Stimulated activated CD4-positive, alpha-beta T cell treated with anti-CD3 and anti-CD28 coated beads, Interleukin-1b, Interleukin-23, amount 100 ng/mL, for 24 hours (primary cell): ENCODE data around the gene PLK2.

ENCODE experiments used
- DNase-seq, 4 experiments: peaks; one replicate each; pipeline ENCODE4 v3.0.0-alpha.2; 2020; ENCODE audit warnings: low read depth in 4 of 4, low spot score in 1 of 4

PLK2 gene

GRCh38 chr5:58460002-58460731 is at the start of gene PLK2:
Gene PLK2, minus strand, starts transcription at chr5:58460086. Its CDS starts 127 bp downstream, at chr5:58459959.
- peak; percentile 72 to 83 (median 78) for DNase-seq

- no peak for DNase-seq
Measured at GRCh38 chr5:58507715-58508114, 47.8 kb upstream of the PLK2 start.

GRCh38 chr5:58505971-58506640 is 46.2 kb upstream of the PLK2 start:
- no peak for DNase-seq

DNA sequence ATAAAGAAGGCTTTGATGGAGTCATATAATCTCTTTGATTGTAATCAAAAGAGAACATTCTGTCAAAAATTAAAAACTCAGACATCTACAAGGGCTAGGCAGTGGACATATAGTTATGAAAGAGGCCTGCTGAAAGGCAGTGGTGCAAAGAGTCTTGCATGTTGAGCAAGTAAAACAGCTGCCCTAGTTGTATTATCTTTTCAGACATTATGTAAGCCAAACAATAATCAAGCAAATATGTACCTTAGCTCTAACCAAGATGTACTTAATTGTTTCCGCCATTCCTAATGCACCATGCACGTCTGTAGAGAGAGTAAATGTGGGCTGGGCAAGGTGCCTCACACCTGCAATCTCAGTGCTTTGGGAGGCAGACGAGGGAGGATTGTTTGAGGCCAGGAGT is 45.6 kb upstream of the PLK2 start:
- no peak for DNase-seq

DNA sequence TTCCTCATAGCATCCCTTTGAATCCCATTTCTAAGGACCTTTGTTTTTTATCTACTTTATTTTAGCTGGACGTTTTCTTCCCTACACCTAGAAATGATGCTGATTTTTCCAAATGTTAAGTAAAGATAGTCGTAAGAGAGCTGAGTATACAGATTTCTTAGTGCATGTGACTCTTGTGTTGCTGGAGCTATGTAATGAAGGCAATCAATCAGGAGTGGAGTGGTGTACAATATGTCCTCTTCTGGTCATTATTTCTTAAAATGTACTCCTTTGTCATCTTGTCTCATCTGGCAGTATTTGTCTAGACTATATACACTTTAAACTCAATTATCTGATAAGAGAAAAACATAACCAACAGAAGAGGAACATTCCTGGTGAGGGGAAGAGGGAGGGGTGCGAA is 44.9 kb upstream of the PLK2 start:
- DNase-seq: no peak

GRCh38 chr5:58503390-58504046 is 43.6 kb upstream of the PLK2 start:
- DNase-seq: no peak

DNA sequence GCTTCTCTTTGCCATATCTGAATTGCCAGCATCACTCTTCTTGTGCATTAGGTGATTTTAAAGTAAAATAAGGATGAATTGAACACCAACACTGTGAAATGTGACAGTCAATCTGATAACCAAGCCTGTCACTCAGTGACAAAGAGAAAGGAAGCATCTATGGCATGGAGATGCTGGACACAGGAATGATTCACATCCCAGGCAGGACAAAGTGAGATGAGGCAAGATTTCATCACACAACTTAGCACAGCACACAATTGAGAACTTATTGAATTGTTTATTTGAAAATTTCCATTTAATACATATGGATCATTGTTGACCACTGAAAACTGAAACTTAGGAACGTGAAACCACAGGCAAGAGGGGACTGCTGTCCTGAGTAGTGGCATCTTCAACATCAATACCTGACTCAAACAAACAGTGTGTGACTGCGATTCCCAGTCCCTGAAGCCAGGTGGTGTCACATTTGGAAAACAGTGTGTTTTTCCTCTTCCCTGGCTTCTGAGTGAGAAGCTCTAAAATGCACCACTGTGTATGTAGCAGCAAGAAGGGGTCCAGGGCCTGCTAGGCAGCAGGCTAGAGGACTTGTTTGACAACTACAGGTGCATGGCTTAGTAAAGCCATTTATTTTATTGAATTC is 42.0 kb upstream of the PLK2 start:
- DNase-seq: no peak

DNA sequence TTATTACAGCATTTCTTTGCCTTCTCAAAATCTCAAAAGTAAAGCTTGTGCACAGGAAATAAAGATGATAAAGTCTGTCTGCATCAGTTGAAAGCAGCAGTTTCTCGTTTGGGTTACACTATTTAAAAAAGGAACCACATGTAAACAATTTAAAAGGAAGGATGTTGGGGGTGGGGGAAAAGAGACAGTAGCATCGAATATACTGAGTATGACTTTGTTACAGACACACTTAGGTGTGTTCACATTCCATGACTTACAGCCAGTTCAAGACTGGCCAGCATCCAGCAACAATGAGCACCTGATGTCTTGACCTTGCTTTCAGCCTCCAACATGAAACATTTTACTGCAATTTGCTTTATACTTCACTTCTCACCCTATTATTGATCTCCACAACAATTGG is 40.1 kb upstream of the PLK2 start:
- no peak for DNase-seq

- no peak for DNase-seq
Measured at GRCh38 chr5:58499231-58499630, 39.3 kb upstream of the PLK2 start.

DNA sequence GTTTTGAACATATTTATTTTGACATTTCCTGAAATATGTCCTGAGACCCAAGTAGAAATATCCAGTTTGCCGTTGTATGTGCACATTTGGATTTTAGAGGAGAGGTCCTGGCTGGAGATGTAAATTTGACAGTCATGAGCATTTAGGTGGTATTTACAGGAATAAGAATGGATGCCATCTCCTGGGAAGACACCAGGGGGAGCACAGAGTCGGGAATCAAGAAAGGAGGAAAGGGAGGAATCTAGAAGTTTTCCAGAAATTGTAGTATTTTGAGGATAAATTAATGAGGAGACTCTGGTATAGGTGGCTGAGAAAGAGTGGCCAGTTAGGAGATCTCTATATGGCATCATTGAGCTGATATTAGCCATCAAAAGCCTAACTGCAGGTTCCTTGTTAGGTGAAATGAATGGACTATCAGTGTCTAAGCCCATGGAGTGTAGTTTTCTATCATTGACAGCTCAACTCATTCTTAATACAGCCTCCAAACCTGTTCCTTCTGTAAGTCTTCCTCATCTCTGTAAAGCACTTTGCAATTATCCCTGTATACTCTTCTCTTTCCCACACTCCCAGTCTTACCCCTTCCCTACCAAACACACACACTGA is 38.6 kb upstream of the PLK2 start:
- DNase-seq: no peak

DNA sequence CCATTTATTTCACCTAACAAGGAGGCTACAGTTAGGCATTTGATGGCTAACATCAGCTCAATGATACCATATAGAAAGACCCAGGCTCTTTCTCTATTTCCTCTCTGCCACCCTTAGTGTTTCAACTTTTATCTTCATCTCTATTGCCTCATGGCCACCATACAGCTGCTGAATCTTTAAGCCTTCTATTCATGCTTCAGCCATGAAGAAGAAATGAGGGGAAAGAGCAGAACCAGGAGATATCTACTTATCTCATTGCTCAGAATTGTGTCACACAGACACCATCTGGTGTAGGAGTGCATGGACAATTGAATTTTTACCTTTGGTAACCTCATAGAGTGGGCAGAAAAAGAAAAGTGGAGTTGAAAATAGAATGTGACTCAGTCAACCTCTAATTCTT is 38.0 kb upstream of the PLK2 start:
- DNase-seq: no peak

- no peak for DNase-seq
Measured at GRCh38 chr5:58497386-58497785, 37.5 kb upstream of the PLK2 start.

GRCh38 chr5:58496488-58496887 is 36.6 kb upstream of the PLK2 start:
- no peak for DNase-seq

- no peak for DNase-seq
Measured at GRCh38 chr5:58493141-58493540, 33.3 kb upstream of the PLK2 start.

DNA sequence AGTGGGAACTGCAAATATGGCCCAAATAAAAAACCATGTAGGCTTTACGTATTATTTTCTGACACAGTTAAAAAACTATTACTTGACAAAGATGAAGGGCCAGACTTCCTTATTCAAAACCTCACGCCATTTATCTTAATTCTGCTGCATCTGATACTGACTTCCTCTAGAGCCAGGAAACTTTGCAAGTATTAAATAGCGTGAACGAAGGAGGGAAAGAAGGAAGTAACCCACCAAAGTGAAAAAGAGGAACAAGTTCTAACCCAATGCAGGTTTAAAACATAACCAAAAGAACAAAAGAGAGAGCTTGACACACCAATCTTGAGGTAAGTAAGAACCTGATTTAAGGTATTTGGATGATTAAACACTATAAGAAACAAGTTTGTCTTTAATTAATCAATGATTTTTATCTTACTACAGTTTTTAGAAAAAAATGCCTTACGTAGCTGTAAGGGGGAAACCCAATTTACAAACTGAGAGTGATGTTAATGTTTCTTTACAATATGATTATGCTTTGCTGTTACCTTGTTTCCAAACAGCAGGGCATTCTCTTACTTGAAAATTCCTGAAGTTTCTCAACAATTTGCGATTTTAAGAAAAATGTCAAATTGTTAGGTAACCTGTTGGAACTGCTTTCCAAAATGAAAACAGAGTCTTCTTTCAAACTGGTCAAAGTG is 31.5 kb upstream of the PLK2 start, which contains the start of gene GAPT:
Gene GAPT (plus strand): TSS at position 220 of the 677 bp plus-strand sequence. CDS start 3,102 bp downstream, outside the sequence.
- DNase-seq: no peak

DNA sequence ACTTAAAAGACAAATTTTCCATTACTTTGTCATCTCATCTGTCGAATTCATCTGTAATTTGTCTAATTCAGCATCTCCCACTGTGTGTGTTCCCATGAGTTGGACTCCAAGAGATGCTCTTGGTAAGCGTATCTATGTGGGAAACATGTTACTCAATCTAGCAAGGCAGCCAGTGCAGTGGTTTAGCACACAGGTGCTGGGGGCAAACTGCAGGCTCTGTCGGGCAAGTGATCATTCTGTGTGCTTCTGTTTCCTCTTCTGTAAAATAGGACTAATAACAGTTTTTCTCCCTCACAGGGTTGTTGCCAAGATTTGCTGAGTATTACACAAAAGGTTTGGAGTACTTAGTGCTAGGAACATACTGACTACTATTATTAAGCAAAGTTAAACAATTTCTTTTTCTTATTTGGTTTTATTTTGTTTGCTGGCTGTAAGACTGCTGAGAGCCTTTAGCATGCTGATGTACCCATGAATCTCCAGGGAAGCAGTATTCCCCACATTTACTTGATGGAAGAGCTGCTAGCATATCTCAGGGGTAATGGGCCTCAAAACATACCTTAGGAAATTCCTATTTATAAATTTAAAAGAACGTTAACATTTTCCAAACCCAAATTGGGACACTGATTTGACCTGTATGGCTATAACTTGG is 30.6 kb upstream of the PLK2 start:
- no peak for DNase-seq

- DNase-seq: no peak
Measured at GRCh38 chr5:58486290-58486689, 26.4 kb upstream of the PLK2 start.

DNA sequence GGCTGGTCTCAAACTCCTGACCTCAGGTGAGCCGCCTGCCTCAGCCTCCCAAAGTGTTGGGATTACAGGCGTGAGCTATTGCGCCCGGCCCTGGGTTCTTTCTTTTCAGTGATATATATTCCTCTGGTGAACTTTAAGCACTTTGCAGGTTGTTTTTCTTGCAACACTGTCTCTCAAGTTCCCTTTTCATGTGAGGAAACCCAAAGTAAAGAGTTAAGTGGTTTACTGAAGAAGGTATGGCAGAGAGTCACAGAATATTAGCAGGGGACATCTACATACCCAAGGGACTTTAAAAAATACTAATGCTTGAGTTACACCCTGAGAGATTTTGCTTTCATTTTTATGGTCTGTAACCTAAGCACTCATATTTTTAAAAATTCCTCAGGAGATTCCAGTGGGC is 24.6 kb upstream of the PLK2 start:
- DNase-seq: no peak

GRCh38 chr5:58482536-58482935 is 22.6 kb upstream of the PLK2 start:
- no peak for DNase-seq

GRCh38 chr5:58481828-58482227 is 21.9 kb upstream of the PLK2 start:
- no peak for DNase-seq
